Measurements from ENCODE around the gene NAA50.

Gene NAA50

GRCh38 chr3:113697500-113698090 lies 48.5 kb downstream of the NAA50 start:
- TF ChIP-seq, protein P1, sequence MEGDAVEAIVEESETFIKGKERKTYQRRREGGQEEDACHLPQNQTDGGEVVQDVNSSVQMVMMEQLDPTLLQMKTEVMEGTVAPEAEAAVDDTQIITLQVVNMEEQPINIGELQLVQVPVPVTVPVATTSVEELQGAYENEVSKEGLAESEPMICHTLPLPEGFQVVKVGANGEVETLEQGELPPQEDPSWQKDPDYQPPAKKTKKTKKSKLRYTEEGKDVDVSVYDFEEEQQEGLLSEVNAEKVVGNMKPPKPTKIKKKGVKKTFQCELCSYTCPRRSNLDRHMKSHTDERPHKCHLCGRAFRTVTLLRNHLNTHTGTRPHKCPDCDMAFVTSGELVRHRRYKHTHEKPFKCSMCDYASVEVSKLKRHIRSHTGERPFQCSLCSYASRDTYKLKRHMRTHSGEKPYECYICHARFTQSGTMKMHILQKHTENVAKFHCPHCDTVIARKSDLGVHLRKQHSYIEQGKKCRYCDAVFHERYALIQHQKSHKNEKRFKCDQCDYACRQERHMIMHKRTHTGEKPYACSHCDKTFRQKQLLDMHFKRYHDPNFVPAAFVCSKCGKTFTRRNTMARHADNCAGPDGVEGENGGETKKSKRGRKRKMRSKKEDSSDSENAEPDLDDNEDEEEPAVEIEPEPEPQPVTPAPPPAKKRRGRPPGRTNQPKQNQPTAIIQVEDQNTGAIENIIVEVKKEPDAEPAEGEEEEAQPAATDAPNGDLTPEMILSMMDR (IDR thresholded peaks at IDR 0.05; ENCODE audit: extremely low read depth, insufficient read depth, missing control alignments): no peak
- no peak for DNase-seq (ENCODE audit: low spot score)
- in situ Hi-C loops (cut with MboI; ENCODE audit: low pct_unique_long_range_greater_than_20kb, low sequenced_read_pairs, unreplicated experiment): no loop called here

GRCh38 chr3:113696658-113697499 lies 49.2 kb downstream of the NAA50 start:
- in situ Hi-C loops (cut with MboI; ENCODE audit: low pct_unique_long_range_greater_than_20kb, low sequenced_read_pairs, unreplicated experiment): no loop called here
- DNase-seq (ENCODE audit: low spot score): peak; percentile 99
- TF ChIP-seq, protein P1 (IDR thresholded peaks at IDR 0.05; ENCODE audit: extremely low read depth, insufficient read depth, missing control alignments): no peak

- TF ChIP-seq, protein P1 (IDR thresholded peaks at IDR 0.05; ENCODE audit: extremely low read depth, insufficient read depth, missing control alignments): no peak
- DNase-seq (ENCODE audit: low spot score): peak; percentile 96
- in situ Hi-C loops (cut with MboI; ENCODE audit: low pct_unique_long_range_greater_than_20kb, low sequenced_read_pairs, unreplicated experiment): no loop called here
Measured at GRCh38 chr3:113695786-113696645, 50.0 kb downstream of the NAA50 start, which contains the start of gene USF3. TSS of gene USF3 (minus strand) at chr3:113696642. CDS start at chr3:113674878, 21,764 bp downstream.

DNA sequence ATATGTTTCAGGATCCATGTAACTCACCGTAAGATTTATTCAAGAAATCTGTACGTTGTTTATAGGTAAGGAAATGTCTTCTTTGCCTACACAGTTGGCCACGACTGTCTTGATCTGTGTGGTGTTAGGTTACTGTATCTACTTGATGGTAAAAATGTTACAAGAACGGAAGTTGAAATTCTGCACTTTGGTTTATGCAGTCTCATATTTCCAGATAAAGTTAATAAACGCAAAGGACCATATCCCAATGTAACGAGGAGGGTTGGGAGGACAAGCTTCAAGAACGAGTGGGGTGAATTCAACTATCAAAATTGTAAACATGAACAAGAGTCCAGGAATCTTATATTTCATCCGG lies 50.6 kb downstream of the NAA50 start:
- in situ Hi-C loops (cut with MboI; ENCODE audit: low pct_unique_long_range_greater_than_20kb, low sequenced_read_pairs, unreplicated experiment): no loop called here
- DNase-seq (ENCODE audit: low spot score): no peak
- TF ChIP-seq, protein P1 (IDR thresholded peaks at IDR 0.05; ENCODE audit: extremely low read depth, insufficient read depth, missing control alignments): no peak

- TF ChIP-seq, protein P1 (IDR thresholded peaks at IDR 0.05; ENCODE audit: extremely low read depth, insufficient read depth, missing control alignments): no peak
- in situ Hi-C loops (cut with MboI; ENCODE audit: low pct_unique_long_range_greater_than_20kb, low sequenced_read_pairs, unreplicated experiment): no loop called here
- no peak for DNase-seq (ENCODE audit: low spot score)
Measured at GRCh38 chr3:113690482-113690881, 55.6 kb downstream of the NAA50 start.

- DNase-seq (ENCODE audit: low spot score): no peak
- in situ Hi-C loops (cut with MboI; ENCODE audit: low pct_unique_long_range_greater_than_20kb, low sequenced_read_pairs, unreplicated experiment): no loop called here
- TF ChIP-seq, protein P1 (IDR thresholded peaks at IDR 0.05; ENCODE audit: extremely low read depth, insufficient read depth, missing control alignments): no peak
Measured at GRCh38 chr3:113685956-113686721, 59.9 kb downstream of the NAA50 start.
